GM23248 (cell line): ENCODE measurements around the gene RNASEH2B. TPM values are rescaled to one million over a fixed set of nuclear protein-coding genes. Genes with fewer than 3 reads are reported as not detected.

Experiments
- DNase-seq: peaks from one replicate; pipeline ENCODE4 v3.0.0-alpha.2; 2015
- H2AFZ ChIP-seq: fragments of 200-600 bp; sonication (generic); 2 replicates; pipeline ENCODE4 v1.6.1; 2016; ENCODE audit warnings: antibody characterized with exemption
- H3F3A ChIP-seq: fragments of 200-600 bp; sonication (generic); 2 replicates; pipeline ENCODE4 v1.6.1; 2016; ENCODE audit warnings: mild to moderate bottlenecking, antibody characterized with exemption, mixed run types; ENCODE audit not compliant: insufficient read depth
- H3K27ac ChIP-seq: fragments of 200-600 bp; sonication (generic); 2 replicates; pipeline ENCODE4 v1.5.1; 2016; ENCODE audit warnings: mild to moderate bottlenecking
- H3K27me3 ChIP-seq: fragments of 200-600 bp; sonication (generic); replicated peaks from 2 replicates; pipeline ENCODE4 v1.6.1; 2016; ENCODE audit warnings: mild to moderate bottlenecking; ENCODE audit not compliant: insufficient read depth
- H3K36me3 ChIP-seq: fragments of 200-600 bp; sonication (generic); 2 replicates; pipeline ENCODE4 v1.6.1; 2016; ENCODE audit warnings: low read depth, mild to moderate bottlenecking
- H3K4me1 ChIP-seq: fragments of 200-600 bp; sonication (generic); 2 replicates; pipeline ENCODE4 v1.6.1; 2016; ENCODE audit warnings: mild to moderate bottlenecking; ENCODE audit not compliant: insufficient read depth
- H3K4me2 ChIP-seq: fragments of 200-600 bp; sonication (generic); one replicate; pipeline ENCODE4 v1.6.1; 2016; ENCODE audit warnings: mild to moderate bottlenecking; ENCODE audit not compliant: unreplicated experiment
- H3K4me3 ChIP-seq: fragments of 200-600 bp; sonication (generic); 2 replicates; pipeline ENCODE4 v1.5.1; 2016; ENCODE audit warnings: mild to moderate bottlenecking
- H3K79me2 ChIP-seq: fragments of 200-600 bp; sonication (generic); 2 replicates; pipeline ENCODE4 v1.6.1; 2016; ENCODE audit warnings: mild to moderate bottlenecking; ENCODE audit not compliant: insufficient read depth
- H3K9ac ChIP-seq: fragments of 200-600 bp; sonication (generic); 2 replicates; pipeline ENCODE4 v1.6.1; 2016; ENCODE audit warnings: mild to moderate bottlenecking
- H3K9me2 ChIP-seq: fragments of 200-600 bp; sonication (generic); 2 replicates; pipeline ENCODE4 v1.6.1; 2016; ENCODE audit warnings: mixed run types, mild to moderate bottlenecking, moderate library complexity; ENCODE audit not compliant: insufficient read depth
- H3K9me3 ChIP-seq: fragments of 200-600 bp; sonication (generic); one replicate; pipeline ENCODE4 v1.6.1; 2017; ENCODE audit warnings: low read depth
- H4K20me1 ChIP-seq: fragments of 200-600 bp; sonication (generic); 2 replicates; pipeline ENCODE4 v1.6.0; 2016; ENCODE audit not compliant: insufficient read depth
- EZH2 ChIP-seq: fragments of 200-600 bp; sonication (generic); IDR thresholded peaks from 2 replicates; pipeline ENCODE4 v1.6.1; 2018; ENCODE audit warnings: antibody characterized with exemption, mild to moderate bottlenecking; ENCODE audit not compliant: insufficient read depth, poor library complexity, severe bottlenecking
- EZH2phosphoT487 ChIP-seq: fragments of 200-600 bp; sonication (generic); IDR thresholded peaks from 2 replicates; pipeline ENCODE4 v1.6.1; 2018; ENCODE audit warnings: antibody characterized with exemption, moderate library complexity, mild to moderate bottlenecking, low read depth; ENCODE audit not compliant: insufficient read depth
- WGBS, 2 experiments: methylation state at CpG; one replicate each; pipeline ENCODE4 v1.1.6; 2015 to 2017; ENCODE audit warnings: low lambda C conversion rate in 2 of 2, low coverage in 1 of 2; ENCODE audit errors: missing lambda C conversion rate in 2 of 2; 5-methylcytosine and 5-hydroxymethylcytosine counted together
- in situ Hi-C: fragments of 300-500 bp; cut with MboI; formaldehyde crosslinking; loops from 2 replicates; pipeline ENCODE4 v1.15.0; 2020
- polyA plus RNA-seq: library from polyadenylated mRNA; unstranded; fragments of >200 nt; fragmentation: Nextera tagmentation; extraction: Ambion mirVana; gene quantifications from 2 replicates; pipeline ENCODE4 v1.2.1, GENCODE V29; 2016
- total RNA-seq: library from RNA; depleted of rRNA; stranded (reverse); fragments of >200 nt; shearing (Covaris generic); gene quantifications from 2 replicates; pipeline ENCODE4 v1.2.3, GENCODE V29; 2014

The RNASEH2B gene
- total and polyA plus RNA-seq, 2 experiments from 2014 or later, result 27.9 to 28.3 TPM

DNA sequence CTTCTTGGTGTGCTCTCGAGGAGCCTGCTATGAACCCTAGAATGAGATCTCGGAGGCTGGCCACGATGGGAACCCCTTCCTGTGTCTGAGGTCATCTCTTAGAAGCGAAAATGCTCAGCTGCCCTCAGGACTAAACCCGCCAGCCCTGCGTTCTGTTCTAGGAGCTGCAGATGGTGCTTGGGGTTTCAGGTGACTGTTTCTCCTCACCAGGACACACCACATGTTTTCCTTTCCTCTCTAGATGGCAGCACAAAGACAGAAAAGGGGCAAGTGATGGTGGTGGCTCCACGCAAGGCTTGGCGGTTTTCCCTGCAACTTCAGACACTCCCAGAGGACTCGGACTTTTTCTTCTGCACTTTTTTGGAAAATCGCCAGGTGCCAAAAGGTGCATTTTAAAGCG, 60.1 kb downstream of the RNASEH2B start:
- no peak overlapping the region for H3K4me2 ChIP-seq
- DNase-seq, result no peak

DNA sequence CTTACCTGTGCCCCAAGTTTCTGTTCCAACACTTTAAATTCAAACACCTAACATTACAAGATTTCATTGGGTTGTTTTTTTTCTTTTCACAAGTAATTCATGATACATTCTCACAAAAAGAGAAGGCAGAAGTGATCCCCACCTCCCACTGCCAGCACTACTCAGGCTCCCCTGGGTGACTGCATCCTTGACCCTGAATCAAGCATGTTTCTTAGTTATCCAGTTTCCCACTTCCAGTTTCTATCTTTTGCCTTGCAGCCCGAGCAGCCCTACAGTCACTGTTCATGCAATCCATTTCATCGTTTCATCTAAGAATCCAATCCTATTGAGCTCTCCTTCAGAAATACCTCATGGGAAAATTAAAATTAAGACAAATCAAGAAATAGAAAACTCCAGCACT, 61.4 kb downstream of the RNASEH2B start:
- TF ChIP-seq EZH2 (no peak), EZH2phosphoT487 (no peak)
- Histone ChIP-seq H3F3A (no peaks in the 10 kb centered on the region), H2AFZ (no peak overlapping the region), H3K4me1 (no peaks in the 10 kb centered on the region), H3K27ac (no peak overlapping the region), H3K9ac (no peak overlapping the region), H4K20me1 (no peaks in the 10 kb centered on the region), H3K36me3 (no peaks in the 10 kb centered on the region), H3K79me2 (no peaks in the 10 kb centered on the region), H3K9me3 (no peaks in the 10 kb centered on the region), H3K4me3 (no peak overlapping the region), H3K27me3 (no peaks in the 10 kb centered on the region), H3K4me2 (no peak overlapping the region), H3K9me2 (no peaks in the 10 kb centered on the region)
- DNase-seq, result no peak
- in situ Hi-C loops, result no loop called here
- 98% methylated on average over 2 of the region's 2 CpGs for WGBS, 2 experiments

More for the DNA sequence above, 60.1 kb downstream of the RNASEH2B start:
- TF ChIP-seq EZH2 (no peak), EZH2phosphoT487 (no peak)
- Histone ChIP-seq H3K9me3 (no peaks in the 10 kb centered on the region), H3K4me1 (no peaks in the 10 kb centered on the region), H3K79me2 (no peaks in the 10 kb centered on the region), H3K36me3 (no peaks in the 10 kb centered on the region), H2AFZ (no peak overlapping the region), H3K4me3 (no peak overlapping the region), H4K20me1 (no peaks in the 10 kb centered on the region), H3F3A (no peaks in the 10 kb centered on the region), H3K9me2 (no peaks in the 10 kb centered on the region), H3K9ac (no peak overlapping the region), H3K27me3 (no peaks in the 10 kb centered on the region), H3K27ac (no peak overlapping the region)
- 80 to 83% methylated on average over 11 of the region's 11 CpGs for WGBS, 2 experiments
- in situ Hi-C loops, result no loop called here

DNA sequence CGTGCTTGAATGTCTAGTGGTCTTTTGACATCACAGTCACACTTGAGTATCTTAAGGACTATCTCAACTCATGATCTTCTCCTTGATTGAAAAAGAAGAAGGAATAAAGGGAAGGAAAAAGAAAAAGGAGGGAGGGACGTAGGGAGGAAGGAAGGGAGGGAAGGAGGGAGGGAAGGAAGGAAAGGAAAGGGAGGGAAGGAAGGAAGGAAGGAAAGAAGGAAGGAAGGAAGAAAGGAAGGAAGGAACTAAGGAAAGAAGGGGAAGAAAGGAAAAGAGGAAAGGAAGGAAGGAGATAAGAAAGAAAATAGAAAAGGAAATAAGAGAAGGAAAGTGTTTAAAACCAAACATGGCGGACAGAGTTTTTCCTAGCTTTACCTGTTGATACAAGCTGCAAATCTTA, 64.7 kb downstream of the RNASEH2B start:
- WGBS, 2 experiments, result 93 to 96% methylated on average over 3 of the region's 3 CpGs
- in situ Hi-C loops, result no loop called here
- no peaks in the 10 kb centered on the region for H3K4me1 ChIP-seq

DNA sequence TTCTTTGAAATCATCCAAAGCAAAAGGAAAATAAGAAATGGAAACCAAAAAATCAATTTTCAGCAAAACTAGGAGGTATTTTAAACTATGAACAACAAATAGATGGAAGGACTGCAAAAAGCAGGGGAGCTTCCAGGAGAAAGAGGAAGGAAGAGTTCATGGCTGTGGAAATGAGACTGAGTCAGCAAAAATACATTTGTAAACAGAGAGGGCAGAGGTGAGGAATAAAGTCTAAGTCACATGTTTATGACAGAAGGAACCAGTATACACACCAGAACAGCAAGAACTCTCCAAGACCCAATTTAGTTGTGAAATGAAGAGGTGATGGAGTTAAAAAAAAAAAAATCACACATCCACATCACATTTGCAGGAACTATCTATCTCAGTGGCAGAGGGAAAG, 69.6 kb downstream of the RNASEH2B start:
- no peak overlapping the region for H3K27ac ChIP-seq
- no peaks in the 10 kb centered on the region for H3K9me3 ChIP-seq
- no peak overlapping the region for H3K9ac ChIP-seq
- no peaks in the 10 kb centered on the region for H3K9me2 ChIP-seq
- DNase-seq, result no peak
- no peak for TF ChIP-seq EZH2
- no peak for TF ChIP-seq EZH2phosphoT487
- no peaks in the 10 kb centered on the region for H4K20me1 ChIP-seq
- no peak overlapping the region for H3K4me2 ChIP-seq
- no peak overlapping the region for H2AFZ ChIP-seq
- H3K36me3 ChIP-seq, result no peaks in the 10 kb centered on the region
- H3K79me2 ChIP-seq, result no peaks in the 10 kb centered on the region
- no peaks in the 10 kb centered on the region for H3K27me3 ChIP-seq
- no peaks in the 10 kb centered on the region for H3F3A ChIP-seq
- no peak overlapping the region for H3K4me3 ChIP-seq
- H3K4me1 ChIP-seq, result no peaks in the 10 kb centered on the region
- in situ Hi-C loops, result no loop called here

More for the DNA sequence above, 64.7 kb downstream of the RNASEH2B start:
- H3K4me3 ChIP-seq, result no peak overlapping the region
- H3K36me3 ChIP-seq, result no peaks in the 10 kb centered on the region
- H4K20me1 ChIP-seq, result no peaks in the 10 kb centered on the region
- no peak for DNase-seq
- H3K4me2 ChIP-seq, result no peak overlapping the region
- H3K9me3 ChIP-seq, result no peaks in the 10 kb centered on the region
- no peaks in the 10 kb centered on the region for H3K79me2 ChIP-seq
- no peaks in the 10 kb centered on the region for H3F3A ChIP-seq
- H3K27ac ChIP-seq, result no peak overlapping the region
- no peak overlapping the region for H2AFZ ChIP-seq
- no peak overlapping the region for H3K9ac ChIP-seq
- no peaks in the 10 kb centered on the region for H3K9me2 ChIP-seq
- TF ChIP-seq EZH2 (no peak), EZH2phosphoT487 (no peak)
- H3K27me3 ChIP-seq, result no peaks in the 10 kb centered on the region

DNA sequence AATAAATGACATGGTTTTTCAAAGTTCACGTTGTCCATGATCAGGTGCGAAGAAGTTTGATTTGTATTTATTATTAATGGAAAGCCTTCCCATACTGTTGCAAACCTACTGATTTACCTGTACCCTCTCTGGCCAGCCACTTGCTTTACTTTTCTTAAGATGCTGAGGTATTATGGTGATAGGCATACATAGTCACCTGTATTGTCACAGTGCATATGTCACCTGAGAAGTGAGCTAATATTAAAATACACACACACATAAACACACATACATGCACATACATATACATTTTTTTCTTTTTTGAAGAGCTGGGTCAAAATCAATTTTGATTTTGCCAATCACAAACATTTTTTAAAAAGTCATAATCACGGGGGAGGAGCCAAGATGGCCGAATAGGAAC, 72.1 kb downstream of the RNASEH2B start:
- H3K27ac ChIP-seq, result no peak overlapping the region
- H3K9ac ChIP-seq, result no peak overlapping the region
- H3K79me2 ChIP-seq, result no peaks in the 10 kb centered on the region
- H3K9me2 ChIP-seq, result no peaks in the 10 kb centered on the region
- no peak for DNase-seq
- H4K20me1 ChIP-seq, result no peaks in the 10 kb centered on the region
- in situ Hi-C loops, result no loop called here
- H3K4me1 ChIP-seq, result no peaks in the 10 kb centered on the region
- H3K4me2 ChIP-seq, result no peak overlapping the region
- H3F3A ChIP-seq, result no peaks in the 10 kb centered on the region
- H3K27me3 ChIP-seq, result no peaks in the 10 kb centered on the region
- H3K36me3 ChIP-seq, result no peaks in the 10 kb centered on the region
- H3K9me3 ChIP-seq, result no peaks in the 10 kb centered on the region
- 97% methylated on average over 4 of the region's 4 CpGs for WGBS, 2 experiments
- no peak overlapping the region for H3K4me3 ChIP-seq
- TF ChIP-seq EZH2, result no peak
- TF ChIP-seq EZH2phosphoT487, result no peak
- H2AFZ ChIP-seq, result no peak overlapping the region
